Tibial artery (tissue), 4 donors: Measurements from ENCODE around the gene IL3.

Experiments
- DNase-seq, 2 donors: peaks; one replicate each; pipeline ENCODE4 v3.0.0-alpha.2; 2019
- H3K27ac ChIP-seq, 2 donors: fragments of 200-600 bp; sonication (generic) in 1 of 2; 1 replicate in 1 of 2; 2 replicates in 1 of 2; pipeline ENCODE4 v1.5.1; 2018 to 2019; ENCODE audit warnings: mild to moderate bottlenecking in 1 of 2
- H3K27me3 ChIP-seq, 2 donors: fragments of 200-600 bp; sonication (generic) in 1 of 2; one replicate each; pipeline versions ENCODE4 v1.5.1 to v1.6.0; 2016 to 2019
- H3K36me3 ChIP-seq, 3 donors: fragments of 200-600 bp; sonication (generic) in 2 of 3; one replicate each; pipeline ENCODE4 v1.5.1; 2016 to 2019; ENCODE audit warnings: mild to moderate bottlenecking in 2 of 3
- H3K4me1 ChIP-seq, 4 donors: fragments of 200-600 bp; sonication (generic) in 2 of 4; 1 replicate in 3 of 4; 2 replicates in 1 of 4; pipeline ENCODE4 v1.5.1; 2016 to 2019
- H3K4me3 ChIP-seq, 2 donors: fragments of 200-600 bp; sonication (generic) in 1 of 2; 1 replicate in 1 of 2; 2 replicates in 1 of 2; pipeline ENCODE4 v1.5.1; 2018 to 2019; ENCODE audit warnings: mild to moderate bottlenecking in 2 of 2
- H3K9me3 ChIP-seq, 3 donors: fragments of 200-600 bp; sonication (generic) in 1 of 3; one replicate each; pipeline ENCODE4 v1.5.1; 2016 to 2019
- intact Hi-C: fragments of 100-400 bp; cut with DNase I; formaldehyde crosslinking; loops from one replicate; pipeline ENCODE4 v1.15.0; 2023; ENCODE audit warnings: low total_unique reads
- TF ChIP-seq, protein P1 (sequence below), 2 experiments: fragments of 200-600 bp in 1 of 2; fragments of 450-650 bp in 1 of 2; IDR thresholded peaks; one replicate each; pipeline ENCODE4 v1.5.1; 2017 to 2019; ENCODE audit warnings: antibody characterized with exemption in 2 of 2, mild to moderate bottlenecking in 1 of 2, moderate library complexity in 1 of 2

IL3 gene

GRCh38 chr5:132095424-132095972, 35.0 kb downstream of the IL3 start:
- Histone ChIP-seq H3K36me3 (no peaks in the 10 kb centered on the region), H3K4me1 (no peaks in the 10 kb centered on the region), H3K4me3 (no peak overlapping the region), H3K27ac (no peak overlapping the region), H3K27me3 (no peaks in the 10 kb centered on the region), H3K9me3 (no peaks in the 10 kb centered on the region)
- TF ChIP-seq, protein P1, sequence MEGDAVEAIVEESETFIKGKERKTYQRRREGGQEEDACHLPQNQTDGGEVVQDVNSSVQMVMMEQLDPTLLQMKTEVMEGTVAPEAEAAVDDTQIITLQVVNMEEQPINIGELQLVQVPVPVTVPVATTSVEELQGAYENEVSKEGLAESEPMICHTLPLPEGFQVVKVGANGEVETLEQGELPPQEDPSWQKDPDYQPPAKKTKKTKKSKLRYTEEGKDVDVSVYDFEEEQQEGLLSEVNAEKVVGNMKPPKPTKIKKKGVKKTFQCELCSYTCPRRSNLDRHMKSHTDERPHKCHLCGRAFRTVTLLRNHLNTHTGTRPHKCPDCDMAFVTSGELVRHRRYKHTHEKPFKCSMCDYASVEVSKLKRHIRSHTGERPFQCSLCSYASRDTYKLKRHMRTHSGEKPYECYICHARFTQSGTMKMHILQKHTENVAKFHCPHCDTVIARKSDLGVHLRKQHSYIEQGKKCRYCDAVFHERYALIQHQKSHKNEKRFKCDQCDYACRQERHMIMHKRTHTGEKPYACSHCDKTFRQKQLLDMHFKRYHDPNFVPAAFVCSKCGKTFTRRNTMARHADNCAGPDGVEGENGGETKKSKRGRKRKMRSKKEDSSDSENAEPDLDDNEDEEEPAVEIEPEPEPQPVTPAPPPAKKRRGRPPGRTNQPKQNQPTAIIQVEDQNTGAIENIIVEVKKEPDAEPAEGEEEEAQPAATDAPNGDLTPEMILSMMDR (IDR thresholded peaks at IDR 0.05) = no peak
- intact Hi-C loops = no loop called here
- peak in 1 of 2 donors; percentile 35 for DNase-seq

- H3K27me3 ChIP-seq = no peaks in the 10 kb centered on the region
These were observed 36.4 kb downstream of the IL3 start for GRCh38 chr5:132096904-132097303.

GRCh38 chr5:132098151-132098594, 37.7 kb downstream of the IL3 start:
- TF ChIP-seq, protein P1 (IDR thresholded peaks at IDR 0.05) = no peak
- intact Hi-C loops = no loop called here
- H3K9me3 ChIP-seq = no peaks in the 10 kb centered on the region
- H3K36me3 ChIP-seq = no peaks in the 10 kb centered on the region
- H3K27me3 ChIP-seq = no peaks in the 10 kb centered on the region
- H3K27ac ChIP-seq = no peak overlapping the region
- H3K4me1 ChIP-seq = peaks cover 0 to 7% (median 5%) of the 10 kb centered on the region in 4 donors
- H3K4me3 ChIP-seq = no peak overlapping the region
- DNase-seq = no peak

More at GRCh38 chr5:132096904-132097303, 36.4 kb downstream of the IL3 start:
- TF ChIP-seq, protein P1 (IDR thresholded peaks at IDR 0.05) = no peak
- H3K9me3 ChIP-seq = no peaks in the 10 kb centered on the region
- H3K27ac ChIP-seq = no peak overlapping the region
- no peak overlapping the region for H3K4me3 ChIP-seq
- DNase-seq = no peak
- H3K36me3 ChIP-seq = no peaks in the 10 kb centered on the region
- intact Hi-C loops = no loop called here
- H3K4me1 ChIP-seq = no peaks in the 10 kb centered on the region

GRCh38 chr5:132098621-132099020, 38.2 kb downstream of the IL3 start:
- no peaks in the 10 kb centered on the region for H3K36me3 ChIP-seq
- H3K4me3 ChIP-seq = no peak overlapping the region
- H3K4me1 ChIP-seq = peaks cover 0 to 11% (median 9%) of the 10 kb centered on the region in 4 donors
- no peaks in the 10 kb centered on the region for H3K27me3 ChIP-seq
- TF ChIP-seq, protein P1 (IDR thresholded peaks at IDR 0.05) = no peak
- no peak overlapping the region for H3K27ac ChIP-seq
- intact Hi-C loops = no loop called here
- DNase-seq = no peak
- no peaks in the 10 kb centered on the region for H3K9me3 ChIP-seq

GRCh38 chr5:132099076-132099748, 38.8 kb downstream of the IL3 start:
- no peak for DNase-seq
- intact Hi-C loops = no loop called here
- Histone ChIP-seq H3K9me3 (no peaks in the 10 kb centered on the region), H3K36me3 (no peaks in the 10 kb centered on the region), H3K4me1 (peaks cover 0 to 17% (median 15%) of the 10 kb centered on the region in 4 donors), H3K27ac (no peak overlapping the region), H3K4me3 (no peak overlapping the region), H3K27me3 (no peaks in the 10 kb centered on the region)
- TF ChIP-seq, protein P1 (IDR thresholded peaks at IDR 0.05) = no peak
